Endothelial cell of umbilical vein (primary cell): ENCODE measurements around the gene RUSC2. TPM values are rescaled to one million over a fixed set of nuclear protein-coding genes. Genes with fewer than 3 reads are reported as not detected.
"Not testable (repeated sequence)": the region's sequence is repeated elsewhere in the genome, so short reads cannot be mapped to it uniquely, and the experiment has no call there.

Source experiments
- BruUV-seq: library from RNA; stranded (reverse); fragments of 400-500 nt; replicated peaks from 2 replicates; lab custom pipeline; 2021; lab: Mats Ljungman, UMichigan
- CTCF ChIA-PET: fragments of 300-600, 350-600 bp; sonication (Branson Sonifier 250); formaldehyde crosslinking; loops from one replicate; lab custom pipeline; 2021; ENCODE audit warnings: antibody characterized with exemption, inconsistent platforms; lab: Charles Lee
- POLR2A ChIA-PET: fragments of 300-600, 350-600 bp; sonication (Branson Sonifier 250); formaldehyde crosslinking; loops from one replicate; lab custom pipeline; 2021; ENCODE audit warnings: antibody characterized with exemption, inconsistent platforms; lab: Charles Lee
- DNase-seq: peaks from one replicate; pipeline ENCODE4 v3.0.0-alpha.2; 2011; ENCODE audit warnings: low read depth, low spot score
- FAIRE-seq: peaks from 2 replicates; lab custom pipeline; 2011; peaks lifted over from hg19 to GRCh38; lab: Jason Lieb, UNC
- H2AFZ ChIP-seq: 2 replicates; pipeline ENCODE4 v1.6.0; 2012; ENCODE audit warnings: low read depth, low read length, control low read depth, inconsistent platforms
- H3K27ac ChIP-seq: 2 replicates; pipeline ENCODE4 v1.5.1; 2011; ENCODE audit warnings: low read depth, mild to moderate bottlenecking, control low read depth, low read length, moderate library complexity; ENCODE audit not compliant: insufficient read depth
- H3K27me3 ChIP-seq, 2 experiments: 2 replicates each; pipeline versions ENCODE4 v1.6.0 to v1.6.1; 2011; ENCODE audit warnings: low read length in 2 of 2, mixed read lengths in 1 of 2; ENCODE audit not compliant: control insufficient read depth in 2 of 2, insufficient read depth in 2 of 2
- H3K36me3 ChIP-seq, 2 experiments: 2 replicates in 1 of 2; 3 replicates in 1 of 2; pipeline ENCODE4 v1.5.1; 2011; ENCODE audit warnings: low read length in 2 of 2, mild to moderate bottlenecking in 1 of 2, moderate library complexity in 1 of 2; ENCODE audit not compliant: control insufficient read depth in 2 of 2, insufficient read depth in 2 of 2; ENCODE audit errors: extremely low read depth in 1 of 2
- H3K4me1 ChIP-seq: 3 replicates; pipeline ENCODE4 v1.5.1; 2011; ENCODE audit warnings: mild to moderate bottlenecking, low read length; ENCODE audit not compliant: control insufficient read depth, insufficient read depth; ENCODE audit errors: extremely low read depth
- H3K4me2 ChIP-seq: 2 replicates; pipeline ENCODE4 v1.6.1; 2011; ENCODE audit warnings: low read length, control low read depth, mixed read lengths; ENCODE audit not compliant: insufficient read depth
- H3K4me3 ChIP-seq, 3 experiments: fragments of 200-600 bp in 1 of 3; sonication (generic), shearing (Covaris generic) in 1 of 3; replicated peaks in 1 of 3; 2 replicates each; pipeline ENCODE4 v1.5.1; 2011 to 2016; ENCODE audit warnings: control low read depth in 3 of 3, low read length in 3 of 3, mild to moderate bottlenecking in 2 of 3, inconsistent platforms in 1 of 3, low read depth in 1 of 3, moderate library complexity in 1 of 3; ENCODE audit not compliant: insufficient read depth in 1 of 3
- H3K79me2 ChIP-seq: 2 replicates; pipeline ENCODE4 v1.6.0; 2012; ENCODE audit warnings: low read length, inconsistent platforms; ENCODE audit not compliant: control insufficient read depth, insufficient read depth
- H3K9ac ChIP-seq: replicated peaks from 2 replicates; pipeline ENCODE3; 2011; ENCODE audit warnings: low read length, control low read depth; ENCODE audit not compliant: insufficient read depth; ENCODE audit errors: extremely low read depth
- H3K9me1 ChIP-seq: replicated peaks from 3 replicates; pipeline ENCODE4 v1.6.0; 2011; ENCODE audit warnings: mild to moderate bottlenecking, low read length; ENCODE audit not compliant: control insufficient read depth, insufficient read depth; ENCODE audit errors: extremely low read depth
- H3K9me3 ChIP-seq: replicated peaks from 2 replicates; pipeline ENCODE4 v1.5.1; 2012; ENCODE audit warnings: low read length, inconsistent platforms; ENCODE audit not compliant: control insufficient read depth, insufficient read depth
- H4K20me1 ChIP-seq: replicated peaks from 2 replicates; pipeline ENCODE3; 2011; ENCODE audit warnings: mild to moderate bottlenecking, low read length; ENCODE audit not compliant: control insufficient read depth, insufficient read depth; ENCODE audit errors: extremely low read depth
- GATA2 ChIP-seq: IDR thresholded peaks from 2 replicates; pipeline ENCODE4 v1.7.0; 2011; ENCODE audit warnings: low read depth, mild to moderate bottlenecking, moderate library complexity, mixed read lengths, low read length; ENCODE audit not compliant: insufficient read length, insufficient read depth
- JUN ChIP-seq: IDR thresholded peaks from 2 replicates; pipeline ENCODE4 v1.6.1; 2011; ENCODE audit warnings: borderline replicate concordance, low read depth; ENCODE audit not compliant: insufficient read length, insufficient read depth
- MAX ChIP-seq: IDR thresholded peaks from 2 replicates; pipeline ENCODE4 v1.6.1; 2011; ENCODE audit not compliant: insufficient read depth, insufficient read length
- POLR2A ChIP-seq: IDR thresholded peaks from 2 replicates; pipeline ENCODE4 v1.6.1; 2012; ENCODE audit warnings: low read depth, mild to moderate bottlenecking, control low read depth, low read length
- dilution Hi-C: fragments of 300-500 bp; cut with MboI; formaldehyde crosslinking; loops from one replicate; pipeline ENCODE4 v1.15.0; 2019; ENCODE audit warnings: low sequenced_read_pairs; ENCODE audit not compliant: extremely low pct_ligation_motif_present
- intact Hi-C: fragments of 100-400 bp; cut with micrococcal nuclease; formaldehyde crosslinking; loops from one replicate; pipeline ENCODE4 v1.10.0; 2022
- polyA plus RNA-seq, 4 experiments: library from polyadenylated mRNA; depleted of rRNA in 3 of 4; stranded (reverse) in 3 of 4; unstranded in 1 of 4; fragments of >200 nt; gene quantifications; 2 replicates each; pipeline versions ENCODE4 v1.2.1 to v1.2.3, GENCODE V29; 2011 to 2012; ENCODE audit warnings: missing spikeins in 1 of 4
- total RNA-seq: library from RNA; stranded (reverse); gene quantifications from 2 replicates; pipeline ENCODE4 v1.2.3, GENCODE V29; 2021

Gene RUSC2
- total and polyA plus RNA-seq, 2 donors (not counting 3 experiments of a cell fraction or from before 2014, with no cell fraction given) = 26.1 to 46.2 TPM

GRCh38 chr9:35533398-35533797, 43.5 kb downstream of the RUSC2 start:
- DNase-seq = no peak
- H3K27me3 ChIP-seq = no peaks in the 10 kb centered on the region
- no peak overlapping the region for H3K4me3 ChIP-seq
- POLR2A ChIA-PET = no interaction called here
- H4K20me1 ChIP-seq = peaks cover 2% of the 10 kb centered on the region
- no peak overlapping the region for H3K27ac ChIP-seq
- no TSS peak for BruUV-seq
- no peak overlapping the region for H2AFZ ChIP-seq
- H3K9me3 ChIP-seq = no peaks in the 10 kb centered on the region
- no peaks in the 10 kb centered on the region for H3K9me1 ChIP-seq
- H3K79me2 ChIP-seq = peaks cover 61% of the 10 kb centered on the region
- dilution Hi-C loops = no loop called here
- TF ChIP-seq POLR2A = no peak
- no peak for TF ChIP-seq GATA2
- TF ChIP-seq MAX = no peak
- no peak for TF ChIP-seq JUN
- CTCF ChIA-PET = interaction anchor here (1.2 kb wide), 1 partner anchor 20 kb away, joined by 3 read pairs; no protein-coding TSS in a partner anchor
- H3K9ac ChIP-seq = no peak overlapping the region
- H3K4me1 ChIP-seq = peaks cover 19% of the 10 kb centered on the region
- no peak for FAIRE-seq
- no peaks in the 10 kb centered on the region for H3K36me3 ChIP-seq
- no peak overlapping the region for H3K4me2 ChIP-seq
- intact Hi-C loops = no loop called here

DNA sequence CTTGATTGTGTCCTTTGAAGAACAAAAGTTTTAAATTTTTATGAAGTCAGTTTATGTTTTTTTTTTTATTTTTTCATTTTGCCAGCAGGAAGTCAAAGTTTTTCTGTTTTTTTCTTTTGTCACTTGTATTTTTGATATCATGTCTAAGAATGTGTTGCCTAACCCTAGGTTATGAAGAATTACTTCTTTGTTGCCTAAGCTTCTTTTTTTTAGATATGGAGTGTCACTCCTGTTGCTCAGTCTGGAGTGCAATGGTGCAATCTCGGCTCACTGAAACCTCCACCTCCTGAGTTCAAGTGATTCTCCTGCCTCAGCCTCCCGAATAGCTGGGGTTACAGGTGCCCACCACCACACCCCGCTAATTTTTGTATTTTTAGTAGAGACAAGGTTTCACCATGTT, 45.0 kb downstream of the RUSC2 start:
- H3K9me3 ChIP-seq, H2AFZ ChIP-seq, H3K4me3 ChIP-seq, H3K9ac ChIP-seq, H4K20me1 ChIP-seq, FAIRE-seq, intact Hi-C loops, H3K9me1 ChIP-seq, dilution Hi-C loops, H3K27ac ChIP-seq, H3K4me2 ChIP-seq, BruUV-seq, DNase-seq, POLR2A ChIA-PET, H3K27me3 ChIP-seq, H3K36me3 ChIP-seq: not testable (repeated sequence)
- CTCF ChIA-PET = interaction anchor here (1.0 to 1.4 kb wide), 4 partner anchors 14 to 77 kb away, joined by 3 to 5 read pairs (median 3); no protein-coding TSS in a partner anchor
- H3K4me1 ChIP-seq = peaks cover 33% of the 10 kb centered on the region
- H3K79me2 ChIP-seq = peaks cover 61% of the 10 kb centered on the region
